ENCODE measurements around the gene ZNF521.
A peak's percentile ranks its signal among the peaks of the same experiment; 100 is the strongest.

ZNF521 gene

GRCh38 chr18:25351777-25352628 is at the start of gene ZNF521:
ZNF521 (minus strand) TSS chr18:25352166; CDS start chr18:25350946, 1,220 bp downstream.
- DNase-seq: peak; percentile 87

- no peak for DNase-seq
Observed at GRCh38 chr18:25399554-25399953, 47.6 kb upstream of the ZNF521 start.

- no peak for DNase-seq
Observed at GRCh38 chr18:25392192-25392591, 40.2 kb upstream of the ZNF521 start.

GRCh38 chr18:25373432-25374179 is 21.6 kb upstream of the ZNF521 start:
- no peak for DNase-seq

- DNase-seq: no peak
Observed at GRCh38 chr18:25370391-25370790, 18.4 kb upstream of the ZNF521 start.

- no peak for DNase-seq
Observed at GRCh38 chr18:25365242-25365641, 13.3 kb upstream of the ZNF521 start.

GRCh38 chr18:25364732-25365131 is 12.8 kb upstream of the ZNF521 start:
- no peak for DNase-seq

GRCh38 chr18:25360301-25360899 is 8.4 kb upstream of the ZNF521 start:
- no peak for DNase-seq

GRCh38 chr18:25353080-25353479 is 1.1 kb upstream of the ZNF521 start:
- no peak for DNase-seq

GRCh38 chr18:25352629-25353005 is 651 bp upstream of the ZNF521 start:
- peak; percentile 84 for DNase-seq

GRCh38 chr18:25351280-25351775 is 638 bp downstream of the ZNF521 start:
- DNase-seq: no peak

- DNase-seq: no peak
Observed at GRCh38 chr18:25350489-25351251, 1.3 kb downstream of the ZNF521 start.

GRCh38 chr18:25349926-25350487 is 2.0 kb downstream of the ZNF521 start:
- DNase-seq: no peak

- no peak for DNase-seq
Observed at GRCh38 chr18:25349131-25349925, 2.6 kb downstream of the ZNF521 start.

GRCh38 chr18:25348386-25349130 is 3.4 kb downstream of the ZNF521 start:
- DNase-seq: peak; percentile 37

- no peak for DNase-seq
Observed at GRCh38 chr18:25346561-25346960, 5.4 kb downstream of the ZNF521 start.

GRCh38 chr18:25345081-25345866 is 6.7 kb downstream of the ZNF521 start:
- DNase-seq: no peak

- DNase-seq: no peak
Observed at GRCh38 chr18:25341831-25342230, 10.1 kb downstream of the ZNF521 start.

- no peak for DNase-seq
Observed at GRCh38 chr18:25340762-25341161, 11.2 kb downstream of the ZNF521 start.

- no peak for DNase-seq
Observed at GRCh38 chr18:25335676-25336075, 16.3 kb downstream of the ZNF521 start.
